Dermis microvascular lymphatic vessel endothelial cell (primary cell): ENCODE data around the gene UPF1. TPM values are rescaled to one million over a fixed set of nuclear protein-coding genes. Genes with fewer than 3 reads are reported as not detected.

Source experiments
- DNase-seq, 2 donors: peaks; one replicate each; pipeline versions ENCODE4 v3.0.0 to v3.0.0-alpha.2; 2010; ENCODE audit warnings: low read depth in 2 of 2
- total RNA-seq: library from RNA; depleted of rRNA; stranded (reverse); fragments of >200 nt; gene quantifications from 2 replicates; pipeline ENCODE4 v1.2.1, GENCODE V29; 2014

The UPF1 gene
- total RNA-seq, 1 donor from 2014 or later: 40.2 TPM

GRCh38 chr19:18839465-18840287 is 7.9 kb downstream of the UPF1 start:
- DNase-seq: no peak

- DNase-seq: no peak
Observed at GRCh38 chr19:18840288-18841267, 8.8 kb downstream of the UPF1 start.

- DNase-seq: no peak
Observed at GRCh38 chr19:18841400-18841799, 9.6 kb downstream of the UPF1 start.

- DNase-seq: no peak
Observed at GRCh38 chr19:18842166-18842565, 10.4 kb downstream of the UPF1 start.

GRCh38 chr19:18843960-18844359 is 12.2 kb downstream of the UPF1 start:
- DNase-seq: no peak

GRCh38 chr19:18844806-18845329 is 13.1 kb downstream of the UPF1 start:
- DNase-seq: no peak

- no peak for DNase-seq
Observed at GRCh38 chr19:18845961-18846360, 14.2 kb downstream of the UPF1 start.

- peak; percentile 48 to 73 for DNase-seq
Observed at GRCh38 chr19:18846862-18847548, 15.2 kb downstream of the UPF1 start.

- DNase-seq: no peak
Observed at GRCh38 chr19:18847549-18848463, 16.0 kb downstream of the UPF1 start.

- peak in 1 of 2 donors; percentile 79 for DNase-seq
Observed at GRCh38 chr19:18848878-18849661, 17.3 kb downstream of the UPF1 start.

GRCh38 chr19:18849838-18850400 is 18.2 kb downstream of the UPF1 start:
- no peak for DNase-seq

GRCh38 chr19:18850471-18851375 is 19.0 kb downstream of the UPF1 start:
- DNase-seq: peak in 1 of 2 donors; percentile 40

GRCh38 chr19:18851673-18852325 is 20.0 kb downstream of the UPF1 start:
- DNase-seq: no peak

GRCh38 chr19:18852648-18853047 is 20.9 kb downstream of the UPF1 start:
- DNase-seq: no peak

GRCh38 chr19:18853755-18854427 is 22.1 kb downstream of the UPF1 start:
- no peak for DNase-seq

GRCh38 chr19:18854982-18855381 is 23.2 kb downstream of the UPF1 start:
- DNase-seq: no peak
